ENCODE data around the gene CDKN2AIPNL.
"Not testable (repeated sequence)": the region's sequence is repeated elsewhere in the genome, so short reads cannot be mapped to it uniquely, and the experiment has no call there.

The CDKN2AIPNL gene

GRCh38 chr5:134397196-134397595 lies 14.5 kb downstream of the CDKN2AIPNL start:
- no peak for DNase-seq

GRCh38 chr5:134396274-134396673 lies 15.4 kb downstream of the CDKN2AIPNL start:
- DNase-seq: no peak

DNA sequence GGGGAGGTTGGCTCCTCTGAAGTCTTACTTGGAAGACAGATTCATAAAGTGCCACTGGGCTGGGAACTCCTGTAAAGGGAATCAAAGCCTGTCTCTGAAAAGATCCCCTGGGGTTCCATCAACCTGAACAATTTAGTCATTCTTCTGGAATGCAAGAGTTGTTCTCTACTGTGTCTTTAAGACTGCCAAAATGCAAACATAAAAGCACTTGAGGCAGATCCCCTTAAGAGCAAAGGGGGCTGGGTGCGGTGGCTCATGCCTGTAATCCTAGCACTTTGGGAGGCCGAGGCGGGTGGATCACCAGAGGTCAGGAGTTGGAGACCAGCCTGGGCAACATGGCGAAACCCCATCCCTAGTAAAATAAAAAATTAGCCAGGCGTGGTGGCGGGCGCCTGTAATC lies 16.7 kb downstream of the CDKN2AIPNL start:
- no peak for DNase-seq

GRCh38 chr5:134392301-134392700 lies 19.4 kb downstream of the CDKN2AIPNL start:
- DNase-seq: no peak

DNA sequence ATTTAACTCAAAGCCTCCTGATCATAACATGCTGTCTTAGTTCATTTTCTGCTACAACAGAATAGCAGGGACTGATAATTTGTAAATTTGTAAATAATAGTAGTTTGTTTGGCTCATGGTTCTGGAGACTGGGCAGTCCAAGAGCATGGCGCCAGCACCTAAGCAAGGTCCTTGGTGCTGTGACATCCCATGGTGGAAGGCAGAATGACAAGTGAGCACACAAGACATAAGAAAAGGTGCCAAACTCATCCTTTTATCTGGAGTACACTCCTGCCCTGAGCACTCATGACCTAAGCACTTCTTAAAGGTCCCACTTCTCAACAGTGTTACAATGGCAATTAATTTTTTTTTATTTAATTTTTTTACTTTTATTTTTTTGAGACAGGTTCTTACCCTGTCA lies 24.2 kb downstream of the CDKN2AIPNL start:
- DNase-seq: no peak

- no peak for DNase-seq
These were observed 27.5 kb downstream of the CDKN2AIPNL start for GRCh38 chr5:134383980-134384697.

DNA sequence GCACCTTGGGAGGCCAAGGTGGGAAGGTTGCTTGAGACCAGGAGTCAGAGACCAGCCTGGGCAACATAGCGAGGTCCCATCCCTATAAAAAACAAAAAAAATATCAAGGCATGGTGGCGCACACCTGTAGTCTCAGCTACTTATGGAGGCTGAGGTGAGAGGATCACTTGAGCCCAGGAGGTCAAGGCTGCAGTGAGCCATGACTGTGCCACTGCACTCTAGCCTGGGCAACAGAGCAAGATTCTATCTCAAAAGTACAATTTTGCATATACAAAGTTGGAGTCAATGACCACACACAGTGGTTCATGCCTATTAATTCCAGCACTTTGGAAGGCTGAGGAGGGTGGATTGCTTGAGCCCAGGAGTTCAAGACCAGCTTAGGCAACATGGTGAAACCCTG lies 29.5 kb downstream of the CDKN2AIPNL start:
- DNase-seq: not testable (repeated sequence)

GRCh38 chr5:134380346-134380745 lies 31.3 kb downstream of the CDKN2AIPNL start:
- DNase-seq: no peak

DNA sequence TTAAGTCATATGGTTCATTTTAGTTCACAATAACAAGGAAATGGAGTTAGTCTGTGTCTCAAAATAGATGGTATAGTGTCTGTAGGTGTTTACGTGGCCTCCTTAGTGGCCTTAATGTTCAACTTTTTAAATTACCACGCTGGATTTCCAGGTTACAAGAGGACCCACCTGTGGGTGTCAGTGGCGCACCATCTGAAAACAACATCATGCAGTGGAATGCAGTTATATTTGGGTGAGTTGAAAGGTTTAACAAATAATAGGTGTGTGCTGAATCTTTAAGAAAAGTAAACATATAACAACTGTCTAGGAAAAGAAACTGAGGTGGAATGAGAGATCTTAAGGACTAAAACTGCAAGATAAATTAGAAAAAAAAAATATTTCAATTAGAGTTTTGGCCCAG lies 37.4 kb downstream of the CDKN2AIPNL start:
- no peak for DNase-seq

DNA sequence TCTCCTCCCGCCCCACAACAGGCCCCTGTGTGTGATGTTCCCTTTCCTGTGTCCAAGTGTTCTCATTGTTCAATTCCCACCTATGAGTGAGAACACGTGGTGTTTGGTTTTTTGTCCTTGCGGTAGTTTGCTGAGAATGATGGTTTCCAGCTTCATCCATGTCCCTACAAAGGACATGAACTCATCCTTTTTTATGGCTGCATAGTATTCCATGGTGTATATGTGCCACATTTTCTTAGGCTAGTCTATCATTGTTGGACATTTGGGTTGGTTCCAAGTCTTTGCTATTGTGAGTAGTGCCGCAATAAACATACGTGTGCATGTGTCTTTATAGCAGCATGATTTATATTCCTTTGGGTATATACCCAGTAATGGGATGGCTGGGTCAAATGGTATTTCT lies 38.0 kb downstream of the CDKN2AIPNL start:
- not testable (repeated sequence) for DNase-seq

DNA sequence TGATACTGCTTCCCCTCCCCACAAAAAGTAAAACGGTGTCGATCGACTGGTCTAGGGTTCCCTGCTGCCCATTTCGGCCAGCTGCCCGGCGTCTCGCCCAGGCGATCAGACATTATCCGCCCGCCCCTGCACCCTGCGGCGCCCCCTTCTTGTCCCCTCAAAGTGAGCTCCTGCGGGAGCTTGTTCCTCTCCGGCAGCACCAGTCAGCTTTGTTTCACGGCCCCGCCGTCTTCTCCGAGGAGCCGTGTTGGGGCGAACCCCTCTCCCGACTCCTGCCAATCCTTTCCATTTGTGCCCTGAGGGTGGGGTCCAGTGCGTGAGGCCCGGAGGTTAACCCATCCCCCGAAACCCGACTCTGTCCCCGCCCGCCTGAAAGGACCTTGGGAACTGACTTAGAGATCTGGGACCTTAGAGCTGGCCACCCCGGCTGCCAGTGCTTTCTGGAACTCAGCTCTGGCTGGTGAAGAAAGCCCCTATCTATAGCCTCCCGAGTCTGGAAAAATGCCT lies 39.8 kb downstream of the CDKN2AIPNL start:
- peak; percentile 30 for DNase-seq

- DNase-seq: peak; percentile 98
These were observed 40.5 kb downstream of the CDKN2AIPNL start, which contains the start of gene UBE2B for GRCh38 chr5:134370871-134371833. Gene UBE2B, plus strand, starts transcription at chr5:134371569. Its CDS starts 27 bp downstream, at chr5:134371596.

GRCh38 chr5:134370311-134370870 lies 41.3 kb downstream of the CDKN2AIPNL start:
- no peak for DNase-seq

DNA sequence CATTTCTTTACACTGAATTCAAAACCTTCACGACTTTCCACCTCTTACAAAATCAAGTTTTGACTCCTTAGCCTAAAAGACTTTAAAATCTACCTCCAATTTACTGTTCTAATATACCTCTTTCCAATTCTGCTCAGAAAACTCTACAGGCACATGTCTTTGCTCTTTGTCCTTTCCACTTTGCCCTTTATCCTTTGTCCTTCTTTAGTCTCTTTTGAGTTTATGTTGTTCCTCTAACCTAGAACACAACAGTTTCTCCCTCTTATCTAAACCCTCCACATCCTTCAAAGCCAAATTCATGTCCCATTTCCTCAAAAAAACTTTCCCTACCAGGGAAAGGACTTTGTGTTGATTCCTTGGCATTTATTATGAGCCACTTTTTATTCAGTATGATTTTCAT lies 46.1 kb downstream of the CDKN2AIPNL start:
- DNase-seq: no peak

DNA sequence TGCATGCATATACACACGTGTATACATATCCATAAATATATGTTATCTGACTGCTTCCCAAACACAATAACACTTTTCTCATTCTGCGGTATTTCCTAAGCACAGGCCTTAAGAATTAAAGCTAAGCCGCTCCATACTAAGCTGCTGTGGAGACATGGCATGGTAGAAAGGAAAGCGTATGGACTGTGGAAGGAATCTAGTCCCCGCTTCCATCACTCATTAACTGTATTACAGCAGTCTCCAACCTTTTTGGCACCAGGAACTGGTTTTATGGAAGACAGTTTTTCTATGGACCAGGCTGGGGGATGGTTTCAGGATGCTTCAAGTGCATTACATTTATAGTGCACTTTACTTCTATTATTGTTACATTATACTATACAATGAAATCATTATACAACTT lies 56.0 kb downstream of the CDKN2AIPNL start:
- DNase-seq: no peak

Data from stimulated activated CD4-positive, alpha-beta T cell treated with anti-CD3 and anti-CD28 coated beads, Interleukin-12 subunit alpha, Interleukin-12 subunit beta, amount 100 ng/mL, for 4 hours (primary cell).